ENCODE measurements around the gene IFNK. TPM values are rescaled to one million over a fixed set of nuclear protein-coding genes. Genes with fewer than 3 reads are reported as not detected.
A peak's percentile ranks its signal among the peaks of the same experiment; 100 is the strongest.

The IFNK gene
- total RNA-seq, 6 experiments from 2014 or later, result not detected

DNA sequence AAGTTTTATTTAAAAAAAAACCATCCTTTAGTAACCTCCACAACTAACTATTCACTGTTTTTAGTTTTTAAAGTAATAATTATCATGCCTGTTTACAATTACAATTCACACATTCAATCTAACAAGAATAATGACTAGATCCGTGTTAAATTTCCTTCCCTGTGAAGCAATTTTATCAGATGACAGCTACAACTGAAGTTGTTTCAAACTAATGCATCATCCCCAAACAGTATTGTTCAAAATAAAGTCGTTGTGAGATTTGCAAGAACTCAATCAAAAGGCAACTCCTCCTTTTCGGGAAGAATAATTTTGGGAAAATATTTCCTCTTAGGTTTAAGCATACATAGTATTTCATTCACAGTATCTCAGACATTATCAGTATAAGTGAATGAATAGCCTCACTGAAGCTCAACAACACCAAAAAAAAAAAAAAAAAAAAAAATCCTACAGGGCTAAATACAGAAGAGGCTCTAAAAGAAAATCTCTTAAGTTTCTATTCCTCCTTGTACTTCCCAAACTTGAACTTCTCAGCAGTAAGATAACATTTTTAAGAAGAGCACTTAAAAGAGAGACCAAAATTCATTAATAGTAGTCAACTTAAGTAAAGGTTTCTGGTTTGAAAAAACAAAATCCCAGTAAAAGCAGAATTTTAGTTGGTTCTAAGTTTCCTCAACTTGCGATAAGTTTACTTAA is 39.8 kb downstream of the IFNK start:
- intact Hi-C loops (cut with DNase I), result no loop called here
- DNase-seq, result no peak
- Histone ChIP-seq H3K4me1 (peaks cover 0 to 15% (median 0%) of the 10 kb centered on the region in 4 donors), H3K9me3 (no peaks in the 10 kb centered on the region), H3K27me3 (no peaks in the 10 kb centered on the region), H3K36me3 (peaks cover 0 to 15% (median under 1%) of the 10 kb centered on the region in 4 donors), H3K27ac (no peak overlapping the region), H3K4me3 (no peak overlapping the region)
- no peak for ATAC-seq
- no peak for TF ChIP-seq POLR2A (IDR thresholded peaks at IDR 0.05)
- TF ChIP-seq, protein P1, sequence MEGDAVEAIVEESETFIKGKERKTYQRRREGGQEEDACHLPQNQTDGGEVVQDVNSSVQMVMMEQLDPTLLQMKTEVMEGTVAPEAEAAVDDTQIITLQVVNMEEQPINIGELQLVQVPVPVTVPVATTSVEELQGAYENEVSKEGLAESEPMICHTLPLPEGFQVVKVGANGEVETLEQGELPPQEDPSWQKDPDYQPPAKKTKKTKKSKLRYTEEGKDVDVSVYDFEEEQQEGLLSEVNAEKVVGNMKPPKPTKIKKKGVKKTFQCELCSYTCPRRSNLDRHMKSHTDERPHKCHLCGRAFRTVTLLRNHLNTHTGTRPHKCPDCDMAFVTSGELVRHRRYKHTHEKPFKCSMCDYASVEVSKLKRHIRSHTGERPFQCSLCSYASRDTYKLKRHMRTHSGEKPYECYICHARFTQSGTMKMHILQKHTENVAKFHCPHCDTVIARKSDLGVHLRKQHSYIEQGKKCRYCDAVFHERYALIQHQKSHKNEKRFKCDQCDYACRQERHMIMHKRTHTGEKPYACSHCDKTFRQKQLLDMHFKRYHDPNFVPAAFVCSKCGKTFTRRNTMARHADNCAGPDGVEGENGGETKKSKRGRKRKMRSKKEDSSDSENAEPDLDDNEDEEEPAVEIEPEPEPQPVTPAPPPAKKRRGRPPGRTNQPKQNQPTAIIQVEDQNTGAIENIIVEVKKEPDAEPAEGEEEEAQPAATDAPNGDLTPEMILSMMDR (IDR thresholded peaks at IDR 0.05), result no peak
- 89% methylated on average over 4 of the region's 4 CpGs for WGBS (ENCODE audit: insufficient coverage, low coverage, low lambda C conversion rate, missing lambda C conversion rate)

DNA sequence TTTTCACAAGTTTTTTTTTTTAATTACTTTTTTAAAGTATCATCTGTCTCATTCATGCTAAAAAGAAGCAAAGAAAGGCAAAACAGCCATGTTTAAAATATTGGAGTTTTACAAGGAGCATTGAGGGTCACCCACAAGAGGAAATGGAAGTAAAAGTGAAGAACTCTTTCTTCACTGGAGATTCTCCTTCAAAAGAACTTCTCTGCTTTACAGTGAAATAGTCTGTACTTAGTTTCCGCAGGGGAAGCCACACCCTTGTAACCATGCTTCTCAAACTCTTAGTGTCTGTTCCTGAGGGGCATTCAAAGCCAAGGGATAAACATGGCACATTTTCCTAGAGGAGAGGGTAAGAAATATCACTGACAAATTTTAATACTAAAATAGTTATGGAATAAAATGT is 40.6 kb downstream of the IFNK start:
- H3K27ac ChIP-seq, result no peak overlapping the region
- intact Hi-C loops (cut with DNase I), result no loop called here
- WGBS (ENCODE audit: insufficient coverage, low coverage, low lambda C conversion rate, missing lambda C conversion rate), result 75% methylated on average over 1 of the region's 1 CpG
- no peaks in the 10 kb centered on the region for H3K27me3 ChIP-seq
- peaks cover 0 to 15% (median 0%) of the 10 kb centered on the region in 4 donors for H3K36me3 ChIP-seq
- TF ChIP-seq POLR2A (IDR thresholded peaks at IDR 0.05), result no peak
- TF ChIP-seq, protein P1 (IDR thresholded peaks at IDR 0.05), result no peak
- H3K4me3 ChIP-seq, result no peak overlapping the region
- ATAC-seq (peak in 3 of 4 donors; percentile 45 to 51 (median 50)), DNase-seq (no peak)
- no peaks in the 10 kb centered on the region for H3K9me3 ChIP-seq
- peaks cover 0 to 15% (median 1%) of the 10 kb centered on the region in 4 donors for H3K4me1 ChIP-seq

DNA sequence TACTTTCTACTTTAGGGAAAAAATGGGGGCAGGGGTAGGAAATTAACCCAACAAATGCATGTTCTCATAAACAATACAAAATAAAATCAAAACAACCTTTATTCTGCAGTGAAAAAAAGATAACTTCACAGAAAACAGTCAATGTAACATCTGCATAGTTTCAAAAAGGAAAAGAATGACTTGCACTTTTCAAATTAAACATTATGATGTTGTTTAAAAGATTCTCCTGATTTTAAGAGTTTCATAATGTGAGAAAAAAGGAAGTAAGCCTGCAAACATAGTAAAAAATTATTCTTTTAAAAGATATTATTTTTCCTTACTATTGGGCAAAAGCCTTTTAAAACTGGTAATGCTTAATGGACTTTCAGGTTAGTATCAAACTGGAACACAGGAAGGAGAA is 41.6 kb downstream of the IFNK start:
- intact Hi-C loops (cut with DNase I), result no loop called here
- Histone ChIP-seq H3K4me3 (no peak overlapping the region), H3K27me3 (no peaks in the 10 kb centered on the region), H3K4me1 (peaks cover 0 to 15% (median 1%) of the 10 kb centered on the region in 4 donors), H3K9me3 (no peaks in the 10 kb centered on the region), H3K36me3 (peaks cover 0 to 9% (median 0%) of the 10 kb centered on the region in 4 donors), H3K27ac (peak overlapping the region in 2 of 3 donors; percentile 36 to 54)
- DNase-seq (no peak), ATAC-seq (peak in 1 of 4 donors; percentile 14)
- TF ChIP-seq, protein P1 (IDR thresholded peaks at IDR 0.05), result no peak
- no peak for TF ChIP-seq POLR2A (IDR thresholded peaks at IDR 0.05)

DNA sequence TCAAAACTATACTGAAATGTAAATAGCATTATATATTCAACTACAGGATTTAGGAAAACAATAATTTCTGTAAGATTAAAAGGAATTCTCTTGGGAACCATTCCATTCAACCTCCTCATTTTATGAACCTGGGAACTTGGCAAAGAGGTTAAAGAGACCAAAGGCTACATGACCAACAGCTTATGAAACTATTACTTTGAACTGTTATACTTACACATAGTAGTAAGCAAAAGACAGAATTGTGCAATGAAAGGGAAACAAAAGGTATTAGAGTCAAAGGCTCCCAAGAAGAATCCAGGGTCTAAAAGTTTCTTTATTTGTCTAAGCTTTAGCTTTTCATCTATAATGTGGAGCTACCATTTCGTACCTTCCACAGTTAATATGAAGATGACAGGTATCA is 42.0 kb downstream of the IFNK start:
- ATAC-seq, result peak; percentile 89 to 98 (median 92)
- WGBS (ENCODE audit: insufficient coverage, low coverage, low lambda C conversion rate, missing lambda C conversion rate), result 50% methylated on average over 1 of the region's 1 CpG
- TF ChIP-seq POLR2A (IDR thresholded peaks at IDR 0.05), result no peak
- TF ChIP-seq, protein P1 (IDR thresholded peaks at IDR 0.05), result no peak
- Histone ChIP-seq H3K27ac (peak overlapping the region in 2 of 3 donors; percentile 36 to 54), H3K36me3 (peaks cover 0 to 9% (median 0%) of the 10 kb centered on the region in 4 donors), H3K4me3 (no peak overlapping the region), H3K4me1 (peaks cover 0 to 17% (median 2%) of the 10 kb centered on the region in 4 donors), H3K9me3 (no peaks in the 10 kb centered on the region), H3K27me3 (no peaks in the 10 kb centered on the region)
- no peak for DNase-seq
- intact Hi-C loops (cut with DNase I), result no loop called here
